Spleen (tissue), 7 donors: ENCODE measurements around the gene RAD1.

ENCODE experiments used
- POLR2A ChIP-seq, 3 donors: fragments of 450-650 bp; IDR thresholded peaks; one replicate each; pipeline ENCODE4 v1.5.1; 2017; ENCODE audit warnings: antibody characterized with exemption in 3 of 3, mild to moderate bottlenecking in 1 of 3
- TF ChIP-seq, protein P1 (sequence below), 11 experiments: fragments of 200-600 bp in 7 of 11; fragments of 450-650 bp in 4 of 11; sonication (generic) in 4 of 11; IDR thresholded peaks in 8 of 11; conservative IDR thresholded peaks in 3 of 11; 1 replicate in 7 of 11; 2 replicates in 4 of 11; pipeline versions ENCODE4 v1.4.0 to v1.8.0; 2016 to 2021; ENCODE audit warnings: antibody characterized with exemption in 11 of 11, inconsistent platforms in 4 of 11, mild to moderate bottlenecking in 1 of 11
- donor health status: DM: no; HTN: no; CAD: no; lungs with moderate emphysema.
- donor health status: DM: no; HTN: no; CAD: no.
- donor health status: DM: no; HTN: no; CAD: no.

DNA sequence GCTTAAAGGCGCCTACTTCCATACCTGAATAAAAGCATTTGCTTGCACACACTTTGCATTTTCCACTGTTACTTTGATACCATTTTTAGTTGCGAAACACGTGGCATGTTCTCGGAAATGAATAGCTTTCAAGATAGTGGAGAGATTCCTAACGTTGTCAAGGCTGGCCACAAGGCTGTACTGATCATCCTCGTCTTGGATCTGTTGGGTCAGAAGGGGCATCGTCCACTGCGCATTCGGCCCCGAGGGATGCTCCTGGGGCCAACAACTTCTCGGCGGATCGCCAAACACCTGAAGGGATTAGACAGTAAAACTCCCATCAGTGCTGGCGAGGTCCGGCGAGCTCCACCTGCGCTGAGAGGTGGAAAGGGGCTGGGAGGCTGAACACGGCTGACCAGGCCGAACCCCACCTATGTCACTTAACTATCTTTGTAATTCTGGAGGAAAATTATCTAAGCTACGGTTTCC lies 599 bp downstream of the RAD1 start:
- TF ChIP-seq, protein P1, sequence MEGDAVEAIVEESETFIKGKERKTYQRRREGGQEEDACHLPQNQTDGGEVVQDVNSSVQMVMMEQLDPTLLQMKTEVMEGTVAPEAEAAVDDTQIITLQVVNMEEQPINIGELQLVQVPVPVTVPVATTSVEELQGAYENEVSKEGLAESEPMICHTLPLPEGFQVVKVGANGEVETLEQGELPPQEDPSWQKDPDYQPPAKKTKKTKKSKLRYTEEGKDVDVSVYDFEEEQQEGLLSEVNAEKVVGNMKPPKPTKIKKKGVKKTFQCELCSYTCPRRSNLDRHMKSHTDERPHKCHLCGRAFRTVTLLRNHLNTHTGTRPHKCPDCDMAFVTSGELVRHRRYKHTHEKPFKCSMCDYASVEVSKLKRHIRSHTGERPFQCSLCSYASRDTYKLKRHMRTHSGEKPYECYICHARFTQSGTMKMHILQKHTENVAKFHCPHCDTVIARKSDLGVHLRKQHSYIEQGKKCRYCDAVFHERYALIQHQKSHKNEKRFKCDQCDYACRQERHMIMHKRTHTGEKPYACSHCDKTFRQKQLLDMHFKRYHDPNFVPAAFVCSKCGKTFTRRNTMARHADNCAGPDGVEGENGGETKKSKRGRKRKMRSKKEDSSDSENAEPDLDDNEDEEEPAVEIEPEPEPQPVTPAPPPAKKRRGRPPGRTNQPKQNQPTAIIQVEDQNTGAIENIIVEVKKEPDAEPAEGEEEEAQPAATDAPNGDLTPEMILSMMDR (IDR thresholded peaks at IDR 0.05 in 8 of 11, conservative IDR thresholded peaks at IDR 0.05 in 3 of 11): no peak
- TF ChIP-seq POLR2A (IDR thresholded peaks at IDR 0.05): no peak
